Measurements from ENCODE around the gene DPH5.
A peak's percentile ranks its signal among the peaks of the same experiment; 100 is the strongest.
"Not testable (repeated sequence)": the region's sequence is repeated elsewhere in the genome, so short reads cannot be mapped to it uniquely, and the experiment has no call there.

The DPH5 gene

DNA sequence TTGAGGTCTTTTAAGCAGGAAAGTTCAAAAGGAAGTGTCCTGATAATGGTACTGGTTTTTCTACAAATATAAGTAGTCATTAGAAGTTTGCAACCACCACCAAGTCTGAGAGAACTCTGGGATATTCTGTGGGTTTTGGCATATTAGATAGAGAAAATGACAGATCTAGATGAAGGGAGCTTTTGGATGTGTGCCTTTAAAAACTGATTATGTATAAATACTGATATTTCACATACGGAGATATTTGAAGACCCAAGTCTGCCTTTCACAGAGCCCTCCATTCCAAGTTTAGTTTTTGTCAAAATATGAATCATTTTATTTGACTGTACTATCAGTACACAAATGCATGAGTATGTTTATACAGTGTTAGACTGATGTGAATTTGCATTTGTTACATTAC, 48.6 kb downstream of the DPH5 start:
- H3K27me3 ChIP-seq (ENCODE audit: insufficient read depth, low read length): no peaks in the 10 kb centered on the region
- no peaks in the 10 kb centered on the region; the same call in 1 of the 2 replicates for H3K4me1 ChIP-seq (ENCODE audit: insufficient read depth, low read length)
- peaks cover 30% of the 10 kb centered on the region for H3K36me3 ChIP-seq (ENCODE audit: insufficient read depth, low read depth, low read length)
- H3K9me3 ChIP-seq (ENCODE audit: insufficient read depth, low read depth, low read length): no peaks in the 10 kb centered on the region
- no peak overlapping the region for H3K27ac ChIP-seq (ENCODE audit: low read length)
- H3K9ac ChIP-seq (ENCODE audit: low read depth, low read length): no peak overlapping the region
- H3K4me3 ChIP-seq (ENCODE audit: low read length): no peak overlapping the region

DNA sequence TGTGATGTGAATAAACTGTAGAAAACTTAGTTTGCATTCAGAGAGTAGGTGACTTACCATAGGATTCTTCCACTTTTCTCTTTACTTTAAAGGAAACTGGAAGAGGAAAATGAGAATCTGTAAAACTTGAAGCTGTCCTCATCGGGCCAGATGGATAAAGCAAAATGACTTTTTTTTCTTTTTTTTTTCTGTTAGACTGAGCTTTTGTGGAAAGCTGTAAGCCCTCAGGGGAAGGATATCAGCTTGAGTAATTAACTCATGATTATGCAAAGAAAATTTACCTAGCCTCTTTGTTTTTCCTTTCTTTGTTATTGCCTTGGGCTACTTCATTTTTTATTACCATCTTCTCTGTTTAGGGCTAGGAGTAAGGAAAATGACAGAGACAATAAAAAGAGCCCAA, 53.4 kb downstream of the DPH5 start:
- Histone ChIP-seq H3K4me1 (ENCODE audit: insufficient read depth, low read length) (peaks cover 12% of the 10 kb centered on the region), H3K27me3 (ENCODE audit: insufficient read depth, low read length) (no peaks in the 10 kb centered on the region), H3K9me3 (ENCODE audit: insufficient read depth, low read depth, low read length) (no peaks in the 10 kb centered on the region), H3K27ac (ENCODE audit: low read length) (no peak overlapping the region), H3K36me3 (ENCODE audit: insufficient read depth, low read depth, low read length) (peaks cover 31% of the 10 kb centered on the region), H3K9ac (ENCODE audit: low read depth, low read length) (no peak overlapping the region), H3K4me3 (ENCODE audit: low read length) (no peak overlapping the region)

DNA sequence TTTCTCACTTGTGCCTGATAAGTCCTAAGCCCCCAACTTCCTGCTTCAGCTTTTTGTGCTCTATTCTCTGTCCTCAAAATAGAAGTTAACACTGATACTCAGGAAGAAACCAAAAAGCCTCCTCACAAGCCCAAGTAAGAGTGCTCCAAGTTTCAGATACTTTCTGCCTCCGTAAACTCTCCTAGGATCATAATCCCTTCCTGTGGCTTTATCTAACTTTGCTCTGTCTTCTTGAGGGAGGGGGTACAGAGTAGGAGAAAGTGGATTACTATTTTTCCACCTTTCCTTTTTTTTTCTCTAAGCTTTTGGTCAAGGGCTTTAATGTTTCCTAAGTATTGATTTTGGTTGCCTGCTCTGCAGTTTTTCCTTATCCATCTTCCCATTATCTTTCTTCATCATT, 54.6 kb downstream of the DPH5 start:
- Histone ChIP-seq H3K4me1 (ENCODE audit: insufficient read depth, low read length) (peaks cover 12% of the 10 kb centered on the region), H3K27ac (ENCODE audit: low read length) (no peak overlapping the region), H3K9me3 (ENCODE audit: insufficient read depth, low read depth, low read length) (no peaks in the 10 kb centered on the region), H3K9ac (ENCODE audit: low read depth, low read length) (no peak overlapping the region), H3K4me3 (ENCODE audit: low read length) (no peak overlapping the region), H3K27me3 (ENCODE audit: insufficient read depth, low read length) (no peaks in the 10 kb centered on the region), H3K36me3 (ENCODE audit: insufficient read depth, low read depth, low read length) (peaks cover 29% of the 10 kb centered on the region)

DNA sequence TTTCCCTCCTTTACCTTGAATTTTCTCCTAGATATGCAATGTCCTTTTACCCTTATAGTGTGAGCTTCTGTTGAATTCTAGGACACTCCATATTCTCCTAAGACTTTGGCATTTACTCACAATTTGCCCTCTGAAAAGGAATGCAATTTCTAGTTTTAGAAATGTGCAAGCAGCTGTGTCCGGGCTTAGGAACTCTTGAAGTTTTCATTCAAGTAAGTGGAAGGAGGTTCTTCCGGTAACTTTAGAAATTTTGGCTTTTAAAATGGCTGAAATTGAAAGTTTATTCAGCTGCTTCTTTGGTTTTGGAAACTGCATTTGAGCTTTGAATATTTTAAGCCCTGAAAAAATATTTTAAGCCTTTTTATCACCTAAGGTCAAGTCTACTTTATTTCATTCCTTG, 56.3 kb downstream of the DPH5 start:
- H3K9me3 ChIP-seq (ENCODE audit: insufficient read depth, low read depth, low read length): no peaks in the 10 kb centered on the region
- peaks cover 32% of the 10 kb centered on the region for H3K36me3 ChIP-seq (ENCODE audit: insufficient read depth, low read depth, low read length)
- H3K4me3 ChIP-seq (ENCODE audit: low read length): no peak overlapping the region
- H3K27ac ChIP-seq (ENCODE audit: low read length): no peak overlapping the region
- H3K9ac ChIP-seq (ENCODE audit: low read depth, low read length): no peak overlapping the region
- H3K27me3 ChIP-seq (ENCODE audit: insufficient read depth, low read length): no peaks in the 10 kb centered on the region
- H3K4me1 ChIP-seq (ENCODE audit: insufficient read depth, low read length): peaks cover 12% of the 10 kb centered on the region

DNA sequence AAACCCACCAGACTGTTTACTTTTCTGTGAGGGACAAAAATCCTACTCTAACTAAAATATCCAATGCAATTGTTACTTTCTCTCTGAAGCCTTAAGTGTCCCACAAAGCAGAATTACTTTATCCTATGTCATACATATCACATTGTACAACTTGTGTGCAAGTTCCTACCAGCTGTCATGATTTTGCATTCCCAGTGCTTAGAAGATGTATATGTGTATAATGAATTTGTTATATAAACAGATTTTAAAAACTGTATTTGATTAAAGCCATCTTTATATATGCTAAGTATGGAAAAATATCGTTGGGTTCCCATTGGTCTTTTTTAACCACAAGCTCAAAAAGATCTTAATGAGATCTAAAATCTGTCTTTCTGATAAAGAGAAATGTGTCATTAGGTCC, 57.0 kb downstream of the DPH5 start:
- no peak overlapping the region for H3K27ac ChIP-seq (ENCODE audit: low read length)
- H3K36me3 ChIP-seq (ENCODE audit: insufficient read depth, low read depth, low read length): peaks cover 32% of the 10 kb centered on the region
- no peak overlapping the region for H3K9ac ChIP-seq (ENCODE audit: low read depth, low read length)
- H3K9me3 ChIP-seq (ENCODE audit: insufficient read depth, low read depth, low read length): no peaks in the 10 kb centered on the region
- peaks cover 12% of the 10 kb centered on the region for H3K4me1 ChIP-seq (ENCODE audit: insufficient read depth, low read length)
- H3K4me3 ChIP-seq (ENCODE audit: low read length): no peak overlapping the region
- no peaks in the 10 kb centered on the region for H3K27me3 ChIP-seq (ENCODE audit: insufficient read depth, low read length)

DNA sequence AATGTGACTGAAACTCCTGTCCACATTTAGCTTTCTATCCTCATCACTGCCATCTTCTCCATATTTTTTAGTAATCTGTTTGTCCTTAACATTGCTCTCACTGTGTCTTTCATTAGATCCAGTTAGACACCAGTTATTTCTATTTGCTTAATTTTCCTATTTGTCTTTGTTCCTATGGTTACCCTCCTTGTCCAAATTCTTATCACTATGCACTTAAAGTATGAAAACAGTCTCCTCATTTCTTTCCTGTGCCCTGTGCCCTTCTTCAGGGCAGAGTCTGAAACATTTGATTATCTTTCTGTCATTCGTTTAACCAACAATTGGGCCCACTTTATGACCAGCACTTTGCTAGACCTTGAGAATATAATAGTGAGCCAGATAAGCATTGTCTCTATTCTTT, 65.5 kb downstream of the DPH5 start:
- Histone ChIP-seq H3K4me1 (ENCODE audit: insufficient read depth, low read length) (no peaks in the 10 kb centered on the region), H3K9me3 (ENCODE audit: insufficient read depth, low read depth, low read length) (no peaks in the 10 kb centered on the region), H3K27ac (ENCODE audit: low read length) (no peak overlapping the region), H3K27me3 (ENCODE audit: insufficient read depth, low read length) (no peaks in the 10 kb centered on the region), H3K9ac (ENCODE audit: low read depth, low read length) (no peak overlapping the region), H3K36me3 (ENCODE audit: insufficient read depth, low read depth, low read length) (peaks cover 7% of the 10 kb centered on the region), H3K4me3 (ENCODE audit: low read length) (no peak overlapping the region)

DNA sequence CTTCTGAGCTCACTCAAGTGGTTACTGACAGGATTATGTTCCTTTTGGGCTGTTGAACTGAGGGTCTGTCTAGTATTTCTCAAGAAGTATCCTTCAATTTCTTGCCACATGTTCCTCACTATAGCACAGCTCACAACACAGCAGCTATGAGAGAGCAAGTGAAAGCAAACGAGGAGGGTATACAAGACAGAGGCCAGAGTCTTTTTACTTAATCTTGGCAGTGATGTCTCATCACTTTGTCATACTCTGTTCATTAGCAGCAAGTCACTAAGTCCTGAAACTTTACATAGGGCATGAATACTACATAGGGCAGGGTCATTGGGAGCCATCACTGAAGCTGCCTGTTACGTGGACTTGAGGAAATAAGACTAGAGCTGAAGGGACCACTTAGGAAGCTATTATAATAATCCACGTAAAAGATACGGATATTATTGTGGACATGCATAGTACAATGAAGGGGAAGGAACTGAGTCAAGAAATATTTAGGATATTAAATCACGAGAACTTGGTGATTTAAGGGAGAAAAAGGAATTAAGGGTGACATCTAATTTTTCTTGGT, 66.0 kb downstream of the DPH5 start:
- Histone ChIP-seq H3K9ac (ENCODE audit: low read depth, low read length) (no peak overlapping the region), H3K27ac (ENCODE audit: low read length) (no peak overlapping the region), H3K4me1 (ENCODE audit: insufficient read depth, low read length) (no peaks in the 10 kb centered on the region), H3K36me3 (ENCODE audit: insufficient read depth, low read depth, low read length) (0 out of 2 replicates have a peak, but pooled peaks cover 2% of the 10 kb centered on the region), H3K27me3 (ENCODE audit: insufficient read depth, low read length) (no peaks in the 10 kb centered on the region), H3K9me3 (ENCODE audit: insufficient read depth, low read depth, low read length) (no peaks in the 10 kb centered on the region), H3K4me3 (ENCODE audit: low read length) (no peak overlapping the region)

DNA sequence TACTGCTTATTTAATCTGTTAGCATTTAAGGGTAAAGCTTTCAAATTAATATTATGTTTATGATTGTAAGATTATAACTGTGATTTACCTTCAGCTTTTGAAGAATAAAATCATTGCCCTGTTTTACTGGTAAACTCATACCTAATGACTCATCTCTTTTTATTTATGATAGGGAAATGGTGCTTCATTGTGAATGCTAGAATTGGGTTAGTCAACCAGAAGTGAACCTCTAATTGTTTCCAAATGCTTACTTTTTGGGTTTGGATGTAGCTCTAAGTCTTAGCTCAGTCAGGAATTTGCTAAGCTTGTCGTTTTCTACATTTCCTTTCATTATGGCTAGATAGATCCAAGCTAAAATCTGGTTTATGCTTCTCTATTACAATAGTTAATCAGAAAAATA, 70.3 kb downstream of the DPH5 start:
- Histone ChIP-seq H3K9ac (ENCODE audit: low read depth, low read length) (no peak overlapping the region), H3K4me1 (ENCODE audit: insufficient read depth, low read length) (peaks cover 28% of the 10 kb centered on the region), H3K9me3 (ENCODE audit: insufficient read depth, low read depth, low read length) (no peaks in the 10 kb centered on the region), H3K27me3 (ENCODE audit: insufficient read depth, low read length) (no peaks in the 10 kb centered on the region), H3K4me3 (ENCODE audit: low read length) (no peak overlapping the region), H3K36me3 (ENCODE audit: insufficient read depth, low read depth, low read length) (peaks cover 8% of the 10 kb centered on the region; the same call in 1 of the 2 replicates), H3K27ac (ENCODE audit: low read length) (no peak overlapping the region)

DNA sequence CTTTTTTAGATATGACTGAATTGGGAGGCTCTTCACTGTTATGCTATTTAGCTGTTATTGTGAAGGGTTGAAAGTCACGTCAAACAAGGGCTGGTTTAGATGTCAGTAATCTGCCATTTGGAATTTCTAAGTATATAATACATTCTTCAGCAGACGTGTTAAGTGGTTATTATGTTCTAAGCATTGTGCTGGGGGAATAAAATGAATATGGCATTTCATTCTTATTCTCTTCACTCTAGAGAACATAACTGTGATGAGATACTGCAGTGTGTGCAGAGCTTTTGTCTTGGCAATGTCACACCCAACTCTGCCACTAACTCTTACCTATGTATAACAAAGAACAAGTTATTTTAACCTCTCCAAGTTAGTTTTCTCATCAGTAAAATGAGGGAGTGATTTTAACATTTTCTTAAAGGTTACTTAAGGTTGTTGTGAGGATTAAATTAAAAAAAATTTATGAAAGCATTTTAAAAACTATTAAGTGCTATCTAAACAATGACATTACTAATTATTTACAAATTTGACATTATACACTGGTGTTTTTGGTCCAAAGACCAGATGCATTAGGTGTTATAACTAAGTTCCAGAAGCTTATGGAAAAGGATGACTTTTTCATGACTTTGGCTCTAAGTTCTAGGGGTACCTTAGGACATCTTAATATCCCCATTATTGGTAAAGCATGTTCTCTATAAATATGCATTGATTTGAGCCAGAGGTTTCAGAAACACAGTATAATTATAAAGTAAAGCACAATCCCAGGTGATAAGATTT, 71.4 kb downstream of the DPH5 start:
- Histone ChIP-seq H3K9me3 (ENCODE audit: insufficient read depth, low read depth, low read length) (no peaks in the 10 kb centered on the region), H3K36me3 (ENCODE audit: insufficient read depth, low read depth, low read length) (peaks cover 8% of the 10 kb centered on the region; the same call in 1 of the 2 replicates), H3K27me3 (ENCODE audit: insufficient read depth, low read length) (no peaks in the 10 kb centered on the region), H3K27ac (ENCODE audit: low read length) (no peak overlapping the region), H3K9ac (ENCODE audit: low read depth, low read length) (no peak overlapping the region), H3K4me1 (ENCODE audit: insufficient read depth, low read length) (peaks cover 39% of the 10 kb centered on the region), H3K4me3 (ENCODE audit: low read length) (no peak overlapping the region)

DNA sequence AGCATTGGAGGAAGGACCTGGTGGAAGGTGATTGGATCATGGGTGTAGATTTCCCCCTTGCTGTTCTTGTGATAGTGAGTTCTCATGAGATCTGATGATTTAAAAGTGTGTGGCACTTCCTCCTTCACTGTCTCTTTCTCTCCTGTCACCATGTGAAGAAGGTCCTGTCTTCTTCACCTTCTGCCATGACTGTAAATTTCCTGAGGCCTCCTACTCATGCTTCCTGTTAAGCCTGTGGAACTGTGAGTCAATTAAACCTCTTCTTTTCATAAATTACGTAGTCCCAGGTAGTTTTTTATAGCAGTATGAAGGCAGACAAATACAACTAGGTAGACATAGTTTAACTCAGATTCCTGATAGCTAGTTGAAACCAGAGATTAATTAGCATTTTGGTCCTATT, 72.6 kb downstream of the DPH5 start:
- not testable (repeated sequence) for H3K27me3 ChIP-seq (ENCODE audit: insufficient read depth, low read length); H3K36me3 ChIP-seq (ENCODE audit: insufficient read depth, low read depth, low read length); H3K27ac ChIP-seq (ENCODE audit: low read length); H3K4me3 ChIP-seq (ENCODE audit: low read length); H3K9ac ChIP-seq (ENCODE audit: low read depth, low read length); H3K9me3 ChIP-seq (ENCODE audit: insufficient read depth, low read depth, low read length)
- H3K4me1 ChIP-seq (ENCODE audit: insufficient read depth, low read length): peaks cover 40% of the 10 kb centered on the region

DNA sequence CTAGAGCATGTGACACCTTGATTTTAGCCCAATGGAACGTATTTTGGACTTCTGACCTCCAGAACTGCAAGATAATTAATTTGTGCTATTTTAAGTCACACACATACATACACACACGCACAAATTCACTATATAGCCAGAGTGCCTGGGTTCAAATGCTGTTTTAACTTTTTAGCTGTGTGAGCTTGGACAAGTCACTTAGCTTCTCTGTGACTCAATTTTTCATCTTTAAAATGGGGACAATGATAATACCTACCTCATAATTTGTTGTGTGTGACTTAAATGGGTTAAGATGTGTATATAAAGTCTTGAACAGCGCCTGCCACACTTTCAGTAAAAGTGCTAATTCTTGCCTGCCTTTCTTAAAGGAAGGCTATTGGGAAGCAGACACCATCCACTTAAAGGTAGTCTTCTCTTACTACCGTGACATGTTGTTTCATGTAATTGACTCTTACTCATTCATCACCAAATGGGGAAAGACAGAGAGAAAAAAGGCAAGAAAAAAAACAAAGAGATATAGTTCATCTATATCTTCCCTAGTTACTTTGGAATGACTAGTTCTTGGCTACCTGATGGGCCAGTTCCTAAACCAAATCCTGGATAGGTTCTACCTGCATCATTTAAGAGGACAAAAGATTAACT, 73.4 kb downstream of the DPH5 start:
- no peak overlapping the region for H3K9ac ChIP-seq (ENCODE audit: low read depth, low read length)
- peaks cover 8% of the 10 kb centered on the region; the same call in 1 of the 2 replicates for H3K36me3 ChIP-seq (ENCODE audit: insufficient read depth, low read depth, low read length)
- no peaks in the 10 kb centered on the region for H3K9me3 ChIP-seq (ENCODE audit: insufficient read depth, low read depth, low read length)
- no peak overlapping the region for H3K4me3 ChIP-seq (ENCODE audit: low read length)
- H3K27me3 ChIP-seq (ENCODE audit: insufficient read depth, low read length): no peaks in the 10 kb centered on the region
- peaks cover 40% of the 10 kb centered on the region for H3K4me1 ChIP-seq (ENCODE audit: insufficient read depth, low read length)
- no peak overlapping the region for H3K27ac ChIP-seq (ENCODE audit: low read length)

DNA sequence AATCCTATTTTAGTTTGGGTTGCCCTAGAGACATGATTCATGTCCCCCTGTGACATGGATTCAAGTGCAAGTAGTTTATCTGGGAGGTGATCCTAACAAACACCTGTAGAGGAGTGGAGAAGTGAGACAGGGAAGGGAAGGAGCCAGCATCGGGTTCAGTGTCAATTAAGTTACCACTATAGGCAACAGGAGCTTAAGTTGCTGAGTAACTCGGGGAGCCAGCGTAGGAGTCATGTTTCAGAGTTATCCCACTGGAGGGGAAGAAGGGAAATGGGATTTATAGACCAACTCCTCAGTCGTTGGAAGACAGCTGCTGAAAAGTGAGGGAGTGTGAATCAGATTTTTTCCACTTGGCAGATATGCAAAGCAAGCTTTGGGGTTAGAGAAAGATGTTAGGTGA, 74.8 kb downstream of the DPH5 start:
- peaks cover 40% of the 10 kb centered on the region for H3K4me1 ChIP-seq (ENCODE audit: insufficient read depth, low read length)
- no peaks in the 10 kb centered on the region for H3K27me3 ChIP-seq (ENCODE audit: insufficient read depth, low read length)
- H3K4me3 ChIP-seq (ENCODE audit: low read length): no peak overlapping the region
- H3K27ac ChIP-seq (ENCODE audit: low read length): peak overlapping the region; percentile 29
- H3K9me3 ChIP-seq (ENCODE audit: insufficient read depth, low read depth, low read length): no peaks in the 10 kb centered on the region
- H3K9ac ChIP-seq (ENCODE audit: low read depth, low read length): peak overlapping the region; percentile 7; the same call in 1 of the 2 replicates
- peaks cover 8% of the 10 kb centered on the region; the same call in 1 of the 2 replicates for H3K36me3 ChIP-seq (ENCODE audit: insufficient read depth, low read depth, low read length)
